Renal cortical epithelial cell (primary cell): ENCODE data around the gene TP53AIP1. TPM values are rescaled to one million over a fixed set of nuclear protein-coding genes. Genes with fewer than 3 reads are reported as not detected.

Experiments used
- DNase-seq: peaks from one replicate; pipeline ENCODE4 v3.0.0-alpha.2; 2011; ENCODE audit warnings: low read depth
- total RNA-seq: library from RNA; depleted of rRNA; stranded (reverse); fragments of >200 nt; gene quantifications from 2 replicates; pipeline ENCODE4 v1.2.3, GENCODE V29; 2014

Gene TP53AIP1
- total RNA-seq, 1 donor from 2014 or later: 0.10 TPM

DNA sequence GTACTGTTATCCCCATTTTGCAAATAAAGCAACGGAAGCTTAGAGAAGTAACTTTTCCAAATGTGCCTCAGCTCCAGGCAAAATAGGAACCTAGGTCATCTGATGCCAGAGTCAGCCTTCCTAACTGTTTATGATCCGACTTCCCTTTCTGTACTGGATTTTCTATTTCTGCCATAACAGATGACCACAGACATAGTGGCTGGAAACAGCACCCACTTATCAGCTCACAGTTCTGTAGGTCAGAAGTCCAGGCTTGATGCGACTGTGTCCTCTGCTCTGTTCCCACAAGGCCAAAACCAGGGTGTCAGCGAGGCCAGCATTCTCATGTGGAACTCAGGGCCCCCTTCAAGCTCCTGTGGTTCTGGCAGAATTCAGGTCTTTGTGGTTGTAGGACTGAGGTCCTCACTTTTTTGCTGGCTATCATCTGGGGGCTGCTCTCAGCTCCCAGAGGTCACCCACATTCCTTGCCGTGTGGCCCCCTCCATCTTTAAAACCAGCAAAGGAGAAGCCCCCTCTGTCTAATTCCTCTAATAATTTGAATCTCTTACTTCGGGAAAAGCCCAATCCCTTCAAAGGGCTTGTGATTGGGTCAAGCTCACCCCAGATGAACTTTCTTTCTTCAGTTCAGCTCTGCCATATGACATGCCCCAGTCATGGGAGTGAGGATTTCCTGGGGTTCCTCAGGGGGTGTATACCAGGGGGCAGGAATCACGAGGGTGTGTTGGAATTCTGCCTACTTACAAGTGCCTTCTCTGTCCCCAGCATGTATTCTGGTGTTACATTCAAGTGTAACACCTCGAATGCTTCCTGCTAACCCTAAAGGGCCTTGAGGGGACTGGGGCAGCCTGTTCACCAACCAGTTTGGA lies 36.3 kb downstream of the TP53AIP1 start:
- no peak for DNase-seq

DNA sequence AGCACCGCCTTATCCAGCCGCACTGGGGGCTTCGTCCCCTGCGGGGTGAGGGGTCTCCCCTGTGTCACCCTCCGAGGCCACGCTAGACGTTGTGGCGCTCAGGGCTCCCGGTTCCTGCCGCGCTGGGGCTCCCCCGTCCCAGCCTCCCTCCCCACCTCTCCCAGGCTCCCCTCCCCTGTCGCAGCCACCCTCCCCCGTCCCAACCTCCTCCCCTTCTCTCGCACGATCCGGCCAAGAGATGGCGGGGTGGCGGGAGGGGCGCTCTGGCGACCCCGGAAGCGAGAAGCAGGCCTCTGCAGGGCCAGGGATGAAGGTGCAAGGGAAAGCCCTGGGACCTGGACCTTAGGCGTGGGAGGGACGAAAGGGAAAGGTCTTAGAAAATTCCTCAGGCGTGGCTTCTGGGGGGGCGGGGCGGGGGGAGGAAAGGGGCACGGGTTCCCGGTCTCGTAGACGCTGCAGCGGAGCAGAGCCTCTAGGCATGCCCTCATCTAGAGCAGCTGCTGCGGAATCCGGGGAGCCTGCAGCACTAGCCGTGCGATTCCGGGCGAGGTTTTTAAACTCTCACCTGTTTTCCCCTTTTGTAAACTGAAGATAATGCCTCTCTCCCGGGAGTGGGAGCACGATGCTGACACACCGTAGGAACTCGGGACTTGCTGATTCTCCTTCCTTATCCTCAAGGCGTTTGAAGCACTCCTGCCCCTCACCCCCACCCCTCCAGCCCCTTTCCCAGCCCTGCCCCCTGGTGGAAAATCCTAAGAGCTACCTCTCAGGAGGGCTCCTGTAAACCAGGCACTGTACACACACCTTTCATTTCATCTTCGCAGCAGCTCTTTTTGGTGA lies 37.1 kb downstream of the TP53AIP1 start:
- DNase-seq: peak; percentile 37

DNA sequence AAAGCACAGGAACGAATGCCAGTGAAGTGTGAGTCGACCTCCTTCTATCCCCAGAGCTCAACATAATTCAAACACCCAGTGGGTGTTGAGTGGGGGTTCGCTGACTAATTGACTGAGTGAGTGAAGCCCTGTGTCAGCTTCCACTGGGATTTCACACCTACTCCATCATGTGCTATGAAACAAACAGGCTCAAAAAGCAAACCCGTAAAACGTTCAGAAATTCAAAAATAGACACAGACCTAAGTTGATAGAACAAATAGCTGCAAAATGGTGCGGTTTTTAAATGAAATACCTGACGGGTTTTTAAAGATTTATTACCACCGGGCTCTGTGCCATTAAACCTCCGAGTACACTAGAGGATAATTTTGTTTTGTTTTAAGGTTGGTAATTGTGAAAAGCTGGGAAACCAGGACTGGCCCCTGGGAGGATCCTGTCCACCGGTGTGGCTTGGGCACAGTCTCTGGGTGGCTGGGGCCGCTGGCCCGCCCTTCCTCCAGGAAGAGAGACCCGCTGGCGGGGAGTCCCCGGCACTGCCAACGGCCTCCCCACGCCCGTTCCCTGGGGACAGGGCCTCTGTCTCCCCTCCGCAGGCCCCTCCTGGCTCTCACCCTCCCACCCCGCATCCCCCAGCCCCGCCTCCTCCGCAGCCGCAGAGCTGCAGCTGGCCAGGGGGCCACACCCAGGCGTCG lies 37.9 kb downstream of the TP53AIP1 start:
- peak; percentile 54 for DNase-seq

DNA sequence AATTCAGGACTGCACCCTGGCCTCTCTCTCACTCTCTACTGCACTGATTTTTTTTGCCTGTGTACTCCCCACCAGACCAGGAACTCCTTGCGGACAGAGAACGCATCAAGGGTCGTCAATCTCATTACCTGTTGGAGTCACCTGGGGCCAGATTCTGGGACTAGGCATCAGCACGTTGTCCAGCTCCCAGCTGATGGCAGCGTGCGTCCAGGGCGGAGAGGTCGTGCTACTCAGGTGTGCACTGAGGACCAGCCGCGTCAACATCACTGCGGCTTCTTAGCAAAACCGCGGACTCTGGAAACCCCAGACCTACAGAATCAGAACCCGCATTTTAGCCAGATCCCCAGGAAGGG lies 38.4 kb downstream of the TP53AIP1 start:
- DNase-seq: no peak

GRCh38 chr11:128903248-128904061 lies 39.2 kb downstream of the TP53AIP1 start:
- peak; percentile 72 for DNase-seq

GRCh38 chr11:128902515-128903066 lies 40.1 kb downstream of the TP53AIP1 start:
- no peak for DNase-seq

DNA sequence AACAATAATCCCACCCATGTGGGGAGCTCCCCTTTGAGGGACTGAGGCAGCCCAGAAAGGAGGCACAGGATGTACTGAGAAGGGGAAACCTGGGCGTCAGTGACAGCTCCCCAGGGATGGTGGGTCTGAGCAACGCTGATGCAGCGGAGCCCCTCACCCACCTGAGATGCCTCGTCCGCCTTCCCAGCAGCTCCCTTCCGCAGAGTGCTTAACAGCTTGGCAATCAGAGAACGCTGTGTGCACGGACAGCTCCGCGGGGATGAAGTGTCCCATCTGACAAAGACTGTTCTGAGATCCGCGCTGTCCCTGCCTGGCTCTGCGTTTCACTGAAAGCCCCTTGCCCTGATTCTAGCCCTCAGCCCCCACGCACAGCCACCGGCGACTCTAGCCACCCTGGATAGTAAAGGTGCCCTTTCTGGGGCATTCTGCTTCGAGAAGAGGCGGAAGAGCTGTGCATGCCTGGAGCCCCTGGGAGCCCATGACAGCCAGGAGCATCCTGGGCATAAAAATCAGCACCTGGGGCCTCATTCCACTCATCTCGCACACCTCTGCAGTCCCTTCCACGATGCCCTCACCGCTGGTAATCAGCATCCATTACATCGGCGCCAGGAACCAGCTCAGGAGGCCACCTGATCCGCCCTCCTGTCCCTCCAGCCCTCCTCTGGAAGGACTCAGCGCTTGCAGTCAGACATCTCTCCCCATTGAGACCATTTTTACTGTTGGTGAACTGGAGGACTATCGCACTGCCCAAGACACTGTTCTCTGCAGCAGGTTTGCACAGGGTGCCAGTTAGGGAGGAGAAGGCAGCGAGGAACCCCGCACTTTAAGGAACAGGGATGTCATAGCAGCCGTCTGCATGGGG lies 40.8 kb downstream of the TP53AIP1 start:
- DNase-seq: no peak

- no peak for DNase-seq
Observed at GRCh38 chr11:128900468-128900867, 42.2 kb downstream of the TP53AIP1 start.

GRCh38 chr11:128898580-128899344 lies 43.9 kb downstream of the TP53AIP1 start:
- DNase-seq: no peak

DNA sequence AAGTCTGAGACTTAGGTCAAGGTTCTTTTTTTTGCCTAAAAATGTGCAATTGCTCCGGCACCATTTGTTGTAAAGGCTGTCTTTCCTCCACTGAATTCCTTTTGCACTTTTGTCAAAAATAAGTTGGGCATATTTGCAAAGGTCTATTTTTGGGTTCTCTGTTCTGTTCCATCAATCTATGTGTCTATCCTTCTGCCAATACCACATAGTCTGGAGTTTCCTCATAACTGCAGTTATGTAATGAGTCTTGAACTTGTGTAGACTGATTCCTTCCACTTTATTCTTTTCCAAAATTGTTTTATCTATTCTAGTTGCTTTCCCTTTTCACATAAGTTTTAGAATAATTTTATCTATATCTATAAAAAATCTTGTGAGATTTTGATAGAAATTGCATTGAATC lies 44.8 kb downstream of the TP53AIP1 start:
- DNase-seq: no peak

DNA sequence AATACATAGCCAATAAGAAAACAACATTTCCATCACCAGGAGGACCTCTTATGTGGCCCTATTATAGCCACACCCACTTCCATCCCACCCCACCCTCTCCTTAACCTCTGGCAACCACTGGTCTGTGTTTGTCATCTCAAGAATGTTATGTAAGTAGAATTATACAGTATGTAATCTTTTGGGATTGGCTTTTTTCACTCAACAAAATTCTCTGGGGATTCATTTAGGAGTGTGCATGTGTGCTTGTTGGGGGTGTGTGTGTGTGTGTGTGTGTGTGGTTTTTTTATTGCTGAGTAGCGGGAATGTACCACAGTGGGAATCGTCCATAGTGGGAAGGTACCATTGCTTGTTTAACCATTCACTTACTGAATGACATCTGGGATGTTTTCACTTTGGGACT lies 46.3 kb downstream of the TP53AIP1 start:
- DNase-seq: no peak

- DNase-seq: no peak
Observed at GRCh38 chr11:128895526-128895925, 47.1 kb downstream of the TP53AIP1 start.

GRCh38 chr11:128894685-128895084 lies 48.0 kb downstream of the TP53AIP1 start:
- no peak for DNase-seq

DNA sequence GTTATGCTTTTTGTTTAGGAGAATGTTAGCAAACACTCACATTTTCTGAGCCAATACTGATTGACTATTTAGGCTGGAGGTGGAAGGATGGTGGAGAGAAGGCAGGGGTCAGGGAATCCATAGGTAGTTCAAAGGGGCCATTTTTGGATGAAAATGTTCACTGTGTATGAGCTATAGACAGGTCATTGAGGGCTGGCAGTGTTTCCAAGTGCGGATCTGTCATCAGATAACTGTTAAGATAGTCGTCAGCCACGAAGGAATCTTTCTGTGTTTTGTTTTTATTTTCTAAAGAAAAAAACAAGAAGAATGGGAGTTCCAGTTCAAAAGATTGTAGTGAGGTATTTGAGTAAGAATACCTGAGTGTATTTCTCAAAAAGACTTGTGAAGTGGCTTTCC lies 48.4 kb downstream of the TP53AIP1 start:
- no peak for DNase-seq

- peak; percentile 29 for DNase-seq
Observed at GRCh38 chr11:128893578-128894285, 48.9 kb downstream of the TP53AIP1 start.

DNA sequence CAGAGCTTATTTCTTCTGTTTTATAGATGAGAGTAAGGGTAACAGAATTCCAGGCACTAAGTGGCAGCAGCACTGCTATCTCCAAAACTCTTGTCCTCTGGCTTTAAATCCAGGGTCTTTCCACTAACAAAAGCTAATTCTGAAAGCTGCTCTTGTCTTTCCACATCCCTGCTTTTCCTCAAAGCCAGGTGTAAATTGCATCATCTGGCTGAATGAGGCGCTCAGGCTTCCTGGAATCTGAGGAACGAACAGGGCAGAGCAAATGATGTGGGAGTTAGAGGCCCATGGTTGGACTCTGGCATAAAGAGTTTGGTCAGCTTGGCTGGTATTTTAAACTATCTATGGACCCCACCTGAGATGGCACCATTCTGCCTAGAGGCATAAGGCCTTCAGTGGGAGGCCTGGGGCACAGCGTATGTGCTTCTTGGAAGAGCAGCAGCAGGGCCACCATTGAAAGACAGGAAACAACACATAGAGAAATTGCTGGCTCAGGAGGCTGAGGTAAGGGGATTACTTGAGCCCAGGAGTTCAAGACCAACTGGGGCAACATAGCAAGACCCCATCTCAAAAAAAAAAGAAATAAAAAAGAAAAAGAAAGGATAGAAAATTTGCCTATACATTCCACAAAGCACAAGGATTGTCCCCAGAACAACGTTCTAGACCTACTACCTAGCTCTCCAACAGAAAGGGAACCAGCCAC lies 49.7 kb downstream of the TP53AIP1 start:
- DNase-seq: peak; percentile 51

- no peak for DNase-seq
Observed at GRCh38 chr11:128891913-128892398, 50.7 kb downstream of the TP53AIP1 start.
